Measurements from ENCODE around the gene FANCG. TPM values are rescaled to one million over a fixed set of nuclear protein-coding genes. Genes with fewer than 3 reads are reported as not detected.

The FANCG gene
- total RNA-seq, 2 experiments from 2014 or later: 109 to 118 TPM

GRCh38 chr9:35054871-35055644, 24.7 kb downstream of the FANCG start:
- H3K36me3 Mint-ChIP-seq (ENCODE audit: low read depth): peaks cover 60% of the 10 kb centered on the region
- intact Hi-C loops (cut with micrococcal nuclease): loop anchor here (5.0 kb wide), 2 partner anchors 68 to 293 kb away; partner anchors contain the start of gene DNAJB5
- CTCF ChIA-PET: no interaction called here

GRCh38 chr9:35054185-35054835, 25.4 kb downstream of the FANCG start:
- intact Hi-C loops (cut with micrococcal nuclease): loop anchor here (5.0 kb wide), 2 partner anchors 67 to 292 kb away; partner anchors contain the start of gene DNAJB5
- H3K4me3 Mint-ChIP-seq: no peak overlapping the region
- no peaks in the 10 kb centered on the region for H3K27me3 Mint-ChIP-seq (ENCODE audit: low read depth)
- DNase-seq: no peak
- CTCF ChIA-PET: no interaction called here
- H3K9me3 Mint-ChIP-seq: no peaks in the 10 kb centered on the region
- no peak overlapping the region for H3K27ac Mint-ChIP-seq
- peaks cover 55% of the 10 kb centered on the region for H3K36me3 Mint-ChIP-seq (ENCODE audit: low read depth)
- H3K4me1 Mint-ChIP-seq (ENCODE audit: low read depth): no peaks in the 10 kb centered on the region

More at GRCh38 chr9:35054871-35055644, 24.7 kb downstream of the FANCG start:
- Mint-ChIP-seq H3K4me1 (ENCODE audit: low read depth) (no peaks in the 10 kb centered on the region), H3K9me3 (no peaks in the 10 kb centered on the region), H3K4me3 (no peak overlapping the region), H3K27me3 (ENCODE audit: low read depth) (no peaks in the 10 kb centered on the region), H3K27ac (no peak overlapping the region)
- no peak for DNase-seq

GRCh38 chr9:35051069-35051967, 28.4 kb downstream of the FANCG start:
- CTCF ChIA-PET: interaction anchor here (0.6 to 3.4 kb wide), 32 partner anchors 9 to 663 kb away, joined by 3 to 65 read pairs (median 5); partner anchors contain the start of genes FANCG and VCP
- intact Hi-C loops (cut with micrococcal nuclease): loop anchor here (1.0 to 5.0 kb wide), 4 partner anchors 50 to 289 kb away; partner anchors contain the start of gene DNAJB5
- Mint-ChIP-seq H3K4me3 (no peak overlapping the region), H3K27me3 (ENCODE audit: low read depth) (no peaks in the 10 kb centered on the region), H3K4me1 (ENCODE audit: low read depth) (no peaks in the 10 kb centered on the region), H3K9me3 (no peaks in the 10 kb centered on the region), H3K27ac (no peak overlapping the region), H3K36me3 (ENCODE audit: low read depth) (peaks cover 37% of the 10 kb centered on the region)
- peak; percentile 71 for DNase-seq

GRCh38 chr9:35048511-35048910, 31.2 kb downstream of the FANCG start:
- H3K27me3 Mint-ChIP-seq (ENCODE audit: low read depth): no peaks in the 10 kb centered on the region
- H3K4me1 Mint-ChIP-seq (ENCODE audit: low read depth): no peaks in the 10 kb centered on the region
- peaks cover 22% of the 10 kb centered on the region for H3K36me3 Mint-ChIP-seq (ENCODE audit: low read depth)
- H3K27ac Mint-ChIP-seq: no peak overlapping the region
- intact Hi-C loops (cut with micrococcal nuclease): no loop called here
- H3K9me3 Mint-ChIP-seq: no peaks in the 10 kb centered on the region
- CTCF ChIA-PET: no interaction called here
- no peak overlapping the region for H3K4me3 Mint-ChIP-seq
- no peak for DNase-seq

GRCh38 chr9:35044071-35044470, 35.7 kb downstream of the FANCG start:
- no peak for DNase-seq
- Mint-ChIP-seq H3K27ac (no peak overlapping the region), H3K36me3 (ENCODE audit: low read depth) (peaks cover 11% of the 10 kb centered on the region), H3K9me3 (no peaks in the 10 kb centered on the region), H3K4me3 (no peak overlapping the region), H3K27me3 (ENCODE audit: low read depth) (no peaks in the 10 kb centered on the region), H3K4me1 (ENCODE audit: low read depth) (no peaks in the 10 kb centered on the region)
- CTCF ChIA-PET: interaction anchor here (0.6 to 1.2 kb wide), 4 partner anchors 16 to 145 kb away, joined by 3 to 4 read pairs (median 4); no protein-coding TSS in a partner anchor
- intact Hi-C loops (cut with micrococcal nuclease): no loop called here

- Mint-ChIP-seq H3K27ac (no peak overlapping the region), H3K27me3 (ENCODE audit: low read depth) (no peaks in the 10 kb centered on the region), H3K36me3 (ENCODE audit: low read depth) (peaks cover 4% of the 10 kb centered on the region), H3K4me1 (ENCODE audit: low read depth) (no peaks in the 10 kb centered on the region), H3K4me3 (no peak overlapping the region), H3K9me3 (no peaks in the 10 kb centered on the region)
- intact Hi-C loops (cut with micrococcal nuclease): no loop called here
- CTCF ChIA-PET: interaction anchor here (0.6 to 1.1 kb wide), 4 partner anchors 8 to 145 kb away, joined by 3 read pairs; no protein-coding TSS in a partner anchor
- DNase-seq: no peak
Observed at GRCh38 chr9:35042891-35043545, 36.7 kb downstream of the FANCG start.

DNA sequence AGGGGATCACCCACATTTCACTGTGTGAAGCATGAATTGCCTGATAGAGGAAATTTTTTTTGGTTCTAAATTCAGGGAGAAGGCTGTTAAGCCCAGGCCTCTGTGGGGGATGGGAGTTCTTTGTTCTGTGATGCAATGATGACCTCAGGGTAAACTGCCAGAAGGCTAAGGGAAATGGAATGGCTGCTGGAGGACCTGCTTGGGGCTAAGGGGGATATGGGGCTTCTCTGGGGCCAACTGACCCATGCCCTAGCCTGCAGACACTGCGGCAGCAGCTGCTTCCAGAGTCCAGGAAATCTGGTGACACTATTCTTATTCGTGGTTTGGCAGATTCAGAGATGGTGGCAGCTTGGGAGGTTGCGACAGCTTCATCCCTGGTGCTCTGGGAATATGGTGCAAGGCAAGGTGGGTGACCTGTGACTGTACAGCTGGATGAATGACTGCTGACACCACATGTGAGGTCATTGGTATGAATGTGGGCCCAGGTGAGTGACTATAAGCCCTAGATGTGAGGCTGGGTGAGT, 37.6 kb downstream of the FANCG start:
- no peak for DNase-seq
- Mint-ChIP-seq H3K4me3 (no peak overlapping the region), H3K27me3 (ENCODE audit: low read depth) (no peaks in the 10 kb centered on the region), H3K36me3 (ENCODE audit: low read depth) (peaks cover 4% of the 10 kb centered on the region), H3K4me1 (ENCODE audit: low read depth) (no peaks in the 10 kb centered on the region), H3K27ac (no peak overlapping the region), H3K9me3 (no peaks in the 10 kb centered on the region)
- intact Hi-C loops (cut with micrococcal nuclease): no loop called here
- CTCF ChIA-PET: interaction anchor here (0.6 to 1.6 kb wide), 3 partner anchors 9 to 1024 kb away, joined by 4 to 9 read pairs (median 4); no protein-coding TSS in a partner anchor

DNA sequence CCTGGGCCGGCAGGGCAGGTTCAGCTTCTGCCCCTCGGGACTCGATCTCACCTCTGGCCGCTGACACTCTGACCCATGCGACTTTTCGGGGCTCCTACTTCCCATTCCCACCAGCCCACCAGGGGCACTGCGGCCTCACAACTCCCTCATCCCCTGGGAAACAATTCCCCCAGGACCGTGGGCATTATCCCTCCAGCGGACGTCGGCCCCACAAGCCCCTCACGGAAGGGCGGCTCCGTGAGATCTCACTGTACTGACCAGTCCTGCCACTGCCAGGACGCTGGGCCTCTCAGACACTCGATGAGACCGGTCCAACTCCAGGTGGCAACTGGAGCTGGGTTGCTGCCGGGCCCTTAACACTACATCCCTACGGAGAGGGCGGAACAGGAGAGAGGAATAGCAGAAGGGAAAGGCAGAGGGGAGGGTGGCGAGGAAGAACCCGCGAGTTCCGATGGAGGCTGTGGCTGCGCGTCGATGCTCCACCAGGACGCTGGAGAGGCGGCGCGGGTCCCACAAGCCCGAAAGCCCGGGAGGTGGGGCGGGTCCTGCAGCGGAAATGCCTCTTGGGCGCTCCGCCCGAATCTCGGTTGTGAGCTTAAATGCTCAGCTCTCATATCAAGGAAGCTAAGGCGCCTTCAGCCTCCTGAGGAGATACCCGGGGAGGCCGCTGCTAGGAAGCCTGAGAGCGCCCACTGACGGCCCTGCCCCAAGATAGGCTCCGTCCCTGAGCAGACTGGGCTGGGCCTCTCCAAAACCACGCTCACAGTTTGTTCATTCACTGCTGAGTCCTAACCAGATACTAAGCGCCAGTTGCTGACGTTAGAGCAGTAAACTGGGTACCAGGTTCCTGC, 43.7 kb downstream of the FANCG start:
- intact Hi-C loops (cut with micrococcal nuclease): loop anchor here (1.0 to 2.0 kb wide), 3 partner anchors 35 to 137 kb away; partner anchors contain the start of gene DNAJB5
- CTCF ChIA-PET: interaction anchor here (1.1 kb wide), 1 partner anchor 15 kb away, joined by 4 read pairs; no protein-coding TSS in a partner anchor

DNA sequence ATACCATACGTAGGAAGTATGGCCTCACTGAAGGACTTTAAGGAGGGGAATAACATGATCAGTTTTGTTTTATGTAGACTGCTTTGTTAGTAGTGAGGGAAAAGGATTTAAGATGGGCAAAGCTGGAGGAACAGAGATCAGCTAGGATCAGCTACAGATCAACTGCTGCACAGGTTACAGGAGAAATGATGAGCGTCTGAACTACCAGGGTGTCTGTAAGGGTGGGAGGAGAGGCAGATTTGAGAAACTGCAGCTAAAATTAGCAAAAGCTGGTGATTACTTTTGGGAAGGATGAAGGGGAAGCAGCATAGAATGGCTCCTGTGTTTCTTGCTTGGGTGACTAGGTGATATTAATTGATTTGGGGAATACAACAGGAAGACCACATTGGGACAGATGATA, 46.6 kb downstream of the FANCG start:
- H3K4me3 Mint-ChIP-seq: no peak overlapping the region
- H3K4me1 Mint-ChIP-seq (ENCODE audit: low read depth): peaks cover 12% of the 10 kb centered on the region
- peaks cover 1% of the 10 kb centered on the region for H3K36me3 Mint-ChIP-seq (ENCODE audit: low read depth)
- CTCF ChIA-PET: interaction anchor here (0.7 to 1.2 kb wide), 3 partner anchors 19 to 103 kb away, joined by 3 to 4 read pairs (median 3); no protein-coding TSS in a partner anchor
- no peaks in the 10 kb centered on the region for H3K9me3 Mint-ChIP-seq
- no peak for DNase-seq
- H3K27me3 Mint-ChIP-seq (ENCODE audit: low read depth): no peaks in the 10 kb centered on the region
- no peak overlapping the region for H3K27ac Mint-ChIP-seq
- intact Hi-C loops (cut with micrococcal nuclease): no loop called here

More for the DNA sequence above, 43.7 kb downstream of the FANCG start:
- H3K27me3 Mint-ChIP-seq (ENCODE audit: low read depth): no peaks in the 10 kb centered on the region
- DNase-seq: peak; percentile 70
- peaks cover 4% of the 10 kb centered on the region for H3K36me3 Mint-ChIP-seq (ENCODE audit: low read depth)
- H3K4me1 Mint-ChIP-seq (ENCODE audit: low read depth): peaks cover 8% of the 10 kb centered on the region
- peak overlapping the region; percentile 37 for H3K4me3 Mint-ChIP-seq
- peak overlapping the region; percentile 31 for H3K27ac Mint-ChIP-seq
- H3K9me3 Mint-ChIP-seq: no peaks in the 10 kb centered on the region

DNA sequence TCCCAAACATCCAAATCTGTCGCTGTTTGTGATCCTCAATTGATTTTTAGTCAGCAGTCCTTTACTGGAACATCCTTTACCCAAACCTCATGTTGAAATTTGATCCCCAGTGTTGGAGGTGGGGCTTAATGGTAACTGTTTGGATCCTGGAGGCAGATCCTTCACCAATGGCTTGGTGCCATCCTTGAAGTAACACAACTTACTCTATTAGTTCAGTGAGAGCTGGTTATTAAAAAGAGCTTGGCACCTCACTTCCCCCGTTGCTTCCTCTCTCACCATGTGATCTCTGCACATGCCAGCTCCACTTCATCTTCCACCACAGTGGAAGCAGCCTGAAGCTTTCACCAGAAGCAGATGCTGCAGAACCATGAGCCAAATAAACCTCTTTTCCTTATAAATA, 49.9 kb downstream of the FANCG start:
- Mint-ChIP-seq H3K27me3 (ENCODE audit: low read depth) (no peaks in the 10 kb centered on the region), H3K27ac (no peak overlapping the region), H3K4me1 (ENCODE audit: low read depth) (peaks cover 10% of the 10 kb centered on the region), H3K36me3 (ENCODE audit: low read depth) (peaks cover 1% of the 10 kb centered on the region), H3K4me3 (no peak overlapping the region), H3K9me3 (no peaks in the 10 kb centered on the region)
- intact Hi-C loops (cut with micrococcal nuclease): no loop called here
- no peak for DNase-seq
- CTCF ChIA-PET: interaction anchor here (3.8 kb wide), 1 partner anchor 22 kb away, joined by 13 read pairs; no protein-coding TSS in a partner anchor

All from activated naive CD4-positive, alpha-beta T cell treated with anti-CD3 and anti-CD28 coated beads for 36 hours (primary cell).